Uterus (tissue), 2 donors: ENCODE data around the gene VSTM4.

Experiments used
- CTCF ChIP-seq, 4 experiments: fragments of 200-600 bp in 2 of 4; fragments of 450-650 bp in 2 of 4; sonication (generic) in 2 of 4; IDR thresholded peaks; one replicate each; pipeline ENCODE4 v1.5.1; 2016 to 2019; ENCODE audit warnings: antibody characterized with exemption in 4 of 4, mild to moderate bottlenecking in 2 of 4, moderate library complexity in 1 of 4
- POLR2A ChIP-seq, 2 donors: fragments of 450-650 bp; IDR thresholded peaks; one replicate each; pipeline ENCODE4 v1.6.1; 2016; ENCODE audit warnings: antibody characterized with exemption in 2 of 2, mild to moderate bottlenecking in 1 of 2, moderate library complexity in 1 of 2

DNA sequence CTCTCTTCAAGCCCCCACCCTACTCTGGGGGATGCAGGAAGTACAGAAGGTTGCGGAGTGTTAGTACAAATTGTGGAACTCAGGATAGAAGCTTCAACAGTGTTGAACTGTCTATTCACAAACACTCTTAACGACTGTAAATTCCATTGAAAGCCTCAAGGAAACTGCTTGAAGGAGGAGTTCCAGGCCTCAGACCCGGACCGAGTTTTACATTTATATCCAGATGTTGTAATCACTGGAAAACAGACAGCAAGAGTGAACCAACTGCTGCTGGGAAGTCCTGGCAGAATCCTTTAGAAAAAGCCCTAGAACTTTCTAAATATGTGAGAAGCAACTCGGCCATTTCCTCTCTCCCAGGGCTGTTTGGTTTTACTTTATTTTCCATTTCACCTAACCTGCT lies 91.6 kb downstream of the VSTM4 start:
- TF ChIP-seq CTCF (IDR thresholded peaks at IDR 0.05) (no peak), POLR2A (IDR thresholded peaks at IDR 0.05) (no peak)
